ENCODE results near the gene TMEM138.

TMEM138 gene

DNA sequence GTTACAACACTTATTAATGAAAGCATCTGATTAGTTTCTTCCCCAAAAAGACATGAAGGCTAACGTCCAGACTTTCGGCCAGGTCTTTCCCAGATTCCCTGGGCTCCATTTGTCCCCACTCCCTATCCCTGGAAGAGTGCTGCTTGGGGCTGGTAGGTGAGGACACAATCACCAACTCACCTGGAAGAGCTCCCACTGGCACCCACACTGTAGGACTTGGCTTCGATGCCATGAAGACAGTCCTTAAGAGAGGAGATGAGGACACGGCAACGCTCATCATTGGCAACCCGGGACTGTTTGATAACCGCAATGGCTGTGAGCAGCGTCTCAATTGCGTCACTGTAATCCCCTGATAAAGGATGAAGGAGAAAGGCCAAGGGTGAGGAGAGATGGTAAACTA, 49.4 kb downstream of the TMEM138 start:
- Histone ChIP-seq H3K4me3 (ENCODE audit: low read length) (no peak overlapping the region), H3K36me3 (replicated peaks; ENCODE audit: low read depth, low read length) (peaks cover 87% of the 10 kb centered on the region), H2AFZ (ENCODE audit: low read depth, low read length) (no peak overlapping the region), H3K4me2 (ENCODE audit: low read length) (no peak overlapping the region), H3K4me1 (ENCODE audit: low read length) (no peaks in the 10 kb centered on the region), H3K9ac (ENCODE audit: low read length) (no peak overlapping the region), H4K20me1 (ENCODE audit: insufficient read depth, low read length) (0 out of 2 replicates have a peak, but pooled peaks cover 7% of the 10 kb centered on the region), H3K27me3 (ENCODE audit: low read depth, low read length) (no peaks in the 10 kb centered on the region), H3K79me2 (ENCODE audit: low read length) (peaks cover 4% of the 10 kb centered on the region; the same call in 1 of the 2 replicates), H3K27ac (ENCODE audit: low read length) (no peak overlapping the region), H3K9me3 (ENCODE audit: insufficient read depth, low read length) (no peaks in the 10 kb centered on the region)
- no peak for TF ChIP-seq EZH2phosphoT487 (IDR thresholded peaks at IDR 0.05; ENCODE audit: low read depth)
- TF ChIP-seq, protein P1, sequence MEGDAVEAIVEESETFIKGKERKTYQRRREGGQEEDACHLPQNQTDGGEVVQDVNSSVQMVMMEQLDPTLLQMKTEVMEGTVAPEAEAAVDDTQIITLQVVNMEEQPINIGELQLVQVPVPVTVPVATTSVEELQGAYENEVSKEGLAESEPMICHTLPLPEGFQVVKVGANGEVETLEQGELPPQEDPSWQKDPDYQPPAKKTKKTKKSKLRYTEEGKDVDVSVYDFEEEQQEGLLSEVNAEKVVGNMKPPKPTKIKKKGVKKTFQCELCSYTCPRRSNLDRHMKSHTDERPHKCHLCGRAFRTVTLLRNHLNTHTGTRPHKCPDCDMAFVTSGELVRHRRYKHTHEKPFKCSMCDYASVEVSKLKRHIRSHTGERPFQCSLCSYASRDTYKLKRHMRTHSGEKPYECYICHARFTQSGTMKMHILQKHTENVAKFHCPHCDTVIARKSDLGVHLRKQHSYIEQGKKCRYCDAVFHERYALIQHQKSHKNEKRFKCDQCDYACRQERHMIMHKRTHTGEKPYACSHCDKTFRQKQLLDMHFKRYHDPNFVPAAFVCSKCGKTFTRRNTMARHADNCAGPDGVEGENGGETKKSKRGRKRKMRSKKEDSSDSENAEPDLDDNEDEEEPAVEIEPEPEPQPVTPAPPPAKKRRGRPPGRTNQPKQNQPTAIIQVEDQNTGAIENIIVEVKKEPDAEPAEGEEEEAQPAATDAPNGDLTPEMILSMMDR (IDR thresholded peaks at IDR 0.05; ENCODE audit: low read depth, low read length): no peak

DNA sequence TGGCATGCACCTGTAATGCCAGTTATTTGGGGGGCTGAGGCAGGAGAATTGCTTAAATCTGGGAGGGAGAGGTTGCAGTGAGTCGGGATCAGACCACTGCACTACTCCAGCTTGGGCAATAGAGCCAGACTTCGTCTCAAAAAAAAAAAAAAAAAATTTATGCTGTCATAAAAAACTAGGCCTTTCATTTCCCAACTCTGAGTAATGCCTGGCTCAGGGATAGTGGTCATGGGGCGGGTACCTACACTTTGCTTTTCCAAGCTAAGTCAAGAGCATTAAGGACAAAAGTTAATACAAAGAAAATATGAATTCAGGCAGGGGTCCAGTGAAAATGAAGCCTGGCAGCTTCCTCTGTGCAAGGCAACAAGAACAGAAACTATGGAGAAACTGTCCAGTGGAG, 51.3 kb downstream of the TMEM138 start:
- Histone ChIP-seq H3K4me1 (ENCODE audit: low read length) (no peaks in the 10 kb centered on the region), H3K36me3 (replicated peaks; ENCODE audit: low read depth, low read length) (peaks cover 89% of the 10 kb centered on the region), H3K9me3 (ENCODE audit: insufficient read depth, low read length) (no peaks in the 10 kb centered on the region), H3K27me3 (ENCODE audit: low read depth, low read length) (no peaks in the 10 kb centered on the region), H3K4me2 (ENCODE audit: low read length) (no peak overlapping the region), H3K79me2 (ENCODE audit: low read length) (peaks cover 16% of the 10 kb centered on the region), H2AFZ (ENCODE audit: low read depth, low read length) (no peak overlapping the region), H3K4me3 (ENCODE audit: low read length) (no peak overlapping the region), H3K9ac (ENCODE audit: low read length) (no peak overlapping the region), H3K27ac (ENCODE audit: low read length) (no peak overlapping the region), H4K20me1 (ENCODE audit: insufficient read depth, low read length) (peaks cover 20% of the 10 kb centered on the region; the same call in 1 of the 2 replicates)
- no peak for TF ChIP-seq EZH2phosphoT487 (IDR thresholded peaks at IDR 0.05; ENCODE audit: low read depth)
- TF ChIP-seq, protein P1 (IDR thresholded peaks at IDR 0.05; ENCODE audit: low read depth, low read length): no peak

DNA sequence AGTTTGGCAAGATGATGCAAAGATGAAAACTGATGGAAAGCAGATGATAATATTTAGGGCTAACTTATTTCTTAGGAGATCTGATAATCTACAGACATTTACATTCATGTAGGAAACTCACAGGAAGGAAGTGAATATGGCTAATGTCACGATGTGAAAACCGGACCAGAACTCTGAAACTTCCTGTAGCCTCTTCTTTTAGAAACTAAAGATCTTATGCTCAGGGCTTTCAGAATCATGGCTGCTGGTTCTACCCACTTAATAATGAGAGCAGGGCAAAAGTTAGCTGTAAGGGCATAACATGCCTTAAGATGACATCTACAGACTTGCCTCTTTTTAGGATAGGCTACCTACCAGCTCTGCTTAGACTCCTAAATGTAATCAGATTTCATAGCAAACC, 52.4 kb downstream of the TMEM138 start:
- Histone ChIP-seq H3K79me2 (ENCODE audit: low read length) (peaks cover 24% of the 10 kb centered on the region), H4K20me1 (ENCODE audit: insufficient read depth, low read length) (peaks cover 17% of the 10 kb centered on the region; the same call in 1 of the 2 replicates), H3K4me1 (ENCODE audit: low read length) (no peaks in the 10 kb centered on the region), H3K9me3 (ENCODE audit: insufficient read depth, low read length) (no peaks in the 10 kb centered on the region), H3K36me3 (replicated peaks; ENCODE audit: low read depth, low read length) (peaks cover 85% of the 10 kb centered on the region), H3K27me3 (ENCODE audit: low read depth, low read length) (no peaks in the 10 kb centered on the region), H3K4me3 (ENCODE audit: low read length) (no peak overlapping the region), H3K27ac (ENCODE audit: low read length) (no peak overlapping the region), H2AFZ (ENCODE audit: low read depth, low read length) (no peak overlapping the region), H3K9ac (ENCODE audit: low read length) (no peak overlapping the region), H3K4me2 (ENCODE audit: low read length) (no peak overlapping the region)
- TF ChIP-seq EZH2phosphoT487 (IDR thresholded peaks at IDR 0.05; ENCODE audit: low read depth): no peak
- TF ChIP-seq, protein P1 (IDR thresholded peaks at IDR 0.05; ENCODE audit: low read depth, low read length): no peak

DNA sequence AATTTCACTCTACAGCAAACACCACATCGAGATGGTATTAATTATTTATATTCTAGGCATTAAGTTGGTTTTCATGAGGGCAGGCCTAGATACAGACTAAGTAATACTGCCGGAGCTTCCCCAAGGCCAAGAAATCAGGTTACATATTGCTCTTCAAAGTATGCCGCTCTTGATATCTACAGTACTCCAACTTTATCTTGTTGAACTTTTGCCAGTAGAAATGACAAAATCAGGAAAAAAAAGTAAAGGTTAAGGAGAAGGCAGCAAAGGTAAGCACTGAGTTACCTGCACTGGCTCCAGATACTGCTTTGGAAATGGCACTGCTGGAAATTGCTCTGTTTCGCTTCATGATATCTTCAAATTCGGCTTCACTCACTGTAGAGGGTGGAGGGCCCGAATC, 53.2 kb downstream of the TMEM138 start:
- Histone ChIP-seq H3K27me3 (ENCODE audit: low read depth, low read length) (no peaks in the 10 kb centered on the region), H3K9me3 (ENCODE audit: insufficient read depth, low read length) (no peaks in the 10 kb centered on the region), H3K79me2 (ENCODE audit: low read length) (peaks cover 33% of the 10 kb centered on the region), H2AFZ (ENCODE audit: low read depth, low read length) (no peak overlapping the region), H3K36me3 (replicated peaks; ENCODE audit: low read depth, low read length) (peaks cover 85% of the 10 kb centered on the region), H3K9ac (ENCODE audit: low read length) (no peak overlapping the region), H4K20me1 (ENCODE audit: insufficient read depth, low read length) (peaks cover 17% of the 10 kb centered on the region; the same call in 1 of the 2 replicates), H3K4me1 (ENCODE audit: low read length) (no peaks in the 10 kb centered on the region), H3K4me2 (ENCODE audit: low read length) (no peak overlapping the region), H3K27ac (ENCODE audit: low read length) (no peak overlapping the region), H3K4me3 (ENCODE audit: low read length) (no peak overlapping the region)
- TF ChIP-seq, protein P1 (IDR thresholded peaks at IDR 0.05; ENCODE audit: low read depth, low read length): no peak
- TF ChIP-seq EZH2phosphoT487 (IDR thresholded peaks at IDR 0.05; ENCODE audit: low read depth): no peak
